Stomach smooth muscle (tissue), 2 donors: ENCODE data around the gene CNTNAP5.

Source experiments
- H3K27ac ChIP-seq: one replicate; pipeline ENCODE4 v1.7.0; 2013; ENCODE audit warnings: mild to moderate bottlenecking, low read length, inconsistent platforms
- H3K27me3 ChIP-seq, 2 donors: one replicate each; pipeline ENCODE4 v1.7.0; 2013; ENCODE audit warnings: low read length in 2 of 2; ENCODE audit not compliant: insufficient read depth in 2 of 2, control insufficient read depth in 1 of 2
- H3K36me3 ChIP-seq, 2 donors: one replicate each; pipeline ENCODE4 v1.7.0; 2013; ENCODE audit warnings: low read length in 2 of 2; ENCODE audit not compliant: control insufficient read depth in 2 of 2, insufficient read depth in 2 of 2
- H3K4me1 ChIP-seq: one replicate; pipeline ENCODE4 v1.7.0; 2013; ENCODE audit warnings: low read length; ENCODE audit not compliant: control insufficient read depth, insufficient read depth
- H3K4me3 ChIP-seq, 2 donors: one replicate each; pipeline ENCODE4 v1.7.0; 2013; ENCODE audit warnings: low read length in 2 of 2
- H3K9ac ChIP-seq, 2 donors: one replicate each; pipeline ENCODE4 v1.7.0; 2013; ENCODE audit warnings: low read length in 2 of 2, mild to moderate bottlenecking in 1 of 2
- H3K9me3 ChIP-seq, 2 donors: one replicate each; pipeline ENCODE4 v1.7.0; 2013; ENCODE audit warnings: low read length in 2 of 2; ENCODE audit not compliant: control insufficient read depth in 2 of 2
- donor health status: healthy.
- donor health status: Pancreatic carcinoma.

CNTNAP5 gene

DNA sequence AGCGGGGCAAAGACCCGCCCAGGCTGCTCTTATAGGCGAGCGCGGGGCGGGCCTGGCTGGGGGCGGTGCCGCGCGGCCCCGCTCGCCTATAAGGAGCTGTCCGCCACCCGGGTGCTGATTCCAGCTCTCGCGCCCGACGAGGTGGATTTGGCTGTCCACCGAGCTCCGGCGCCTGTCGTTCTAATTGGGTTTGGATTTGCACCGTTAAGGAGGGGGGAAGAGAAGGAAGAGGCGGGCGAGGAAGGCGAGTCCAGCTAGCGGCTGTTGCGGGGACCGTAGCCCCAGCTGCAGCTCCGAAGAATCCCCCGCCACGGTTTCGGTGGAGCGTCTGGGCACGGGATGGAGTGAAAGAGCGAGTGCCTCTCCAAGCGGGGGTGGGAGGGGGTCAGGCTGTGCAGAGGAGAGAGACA lies at the start of gene CNTNAP5:
CNTNAP5 (plus strand) TSS at position 117 of the 410 bp plus-strand sequence. CDS start 364 bp downstream, outside the sequence.
- Histone ChIP-seq H3K36me3 (no peaks in the 10 kb centered on the region), H3K9ac (no peak within 1 kb of the TSS), H3K9me3 (no peaks in the 10 kb centered on the region), H3K27me3 (peaks cover 21 to 24% of the 10 kb centered on the region in 2 donors), H3K27ac (no peak within 1 kb of the TSS), H3K4me3 (peak within 1 kb of the TSS in 1 of 2 donors; percentile 41), H3K4me1 (peaks cover 9% of the 10 kb centered on the region)

DNA sequence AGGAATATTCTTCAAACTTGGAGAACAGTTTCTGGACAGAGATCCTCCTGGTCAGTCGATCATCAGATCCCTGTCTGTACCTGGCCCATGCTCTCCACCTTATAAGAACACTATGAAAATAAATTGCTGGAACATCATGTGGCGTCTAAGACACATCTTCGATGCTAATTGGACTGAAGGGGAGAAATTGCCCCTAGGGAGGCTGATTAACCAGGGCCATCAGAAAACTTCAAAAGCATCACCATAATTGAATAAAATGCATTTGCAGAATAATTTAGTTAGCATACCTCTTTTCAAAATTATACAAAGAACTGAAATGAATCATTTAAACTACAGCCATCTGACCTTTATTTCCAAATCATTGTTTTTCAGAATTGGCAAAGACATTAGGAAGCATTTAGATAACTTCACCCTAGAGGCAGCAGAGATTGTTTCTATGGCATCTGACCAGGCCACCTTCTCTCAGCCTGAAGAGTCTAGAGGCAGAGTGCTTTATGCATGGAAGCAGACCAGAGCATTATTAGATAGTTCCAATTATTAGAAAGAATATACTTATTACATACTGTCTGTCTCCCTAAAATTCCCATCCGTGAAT lies 48.9 kb upstream of the CNTNAP5 start:
- Histone ChIP-seq H3K27ac (no peak overlapping the region), H3K27me3 (no peaks in the 10 kb centered on the region), H3K4me3 (no peak overlapping the region), H3K36me3 (no peaks in the 10 kb centered on the region), H3K9me3 (no peaks in the 10 kb centered on the region), H3K9ac (no peak overlapping the region), H3K4me1 (no peaks in the 10 kb centered on the region)

DNA sequence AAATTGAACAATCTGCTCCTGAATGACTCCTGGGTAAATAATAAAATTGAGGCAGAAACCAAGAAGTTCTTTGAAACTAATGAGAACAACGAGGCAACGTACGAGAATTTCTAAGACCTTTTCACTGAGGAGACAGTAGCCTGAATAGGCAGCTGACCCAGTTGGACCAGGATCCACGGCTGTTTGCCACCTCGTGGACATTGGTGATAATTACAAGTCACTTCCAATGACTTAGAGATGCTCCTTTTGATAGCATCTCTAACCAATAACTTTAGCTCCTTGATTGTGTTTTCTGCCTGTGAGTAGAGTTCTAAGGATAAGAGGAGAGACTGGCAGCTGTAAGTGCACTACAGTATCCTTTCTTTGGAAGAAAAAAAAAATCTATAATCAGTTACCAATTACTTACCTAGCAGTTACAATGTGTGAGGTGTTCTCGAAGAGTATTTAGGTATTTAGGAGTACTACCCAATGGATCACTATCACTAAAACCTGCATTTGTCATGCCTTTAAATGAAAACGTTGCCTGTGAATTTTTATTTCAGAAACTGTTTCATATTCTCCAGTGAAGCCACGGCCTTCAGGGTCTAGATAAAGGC lies 31.3 kb upstream of the CNTNAP5 start:
- Histone ChIP-seq H3K27me3 (no peaks in the 10 kb centered on the region), H3K4me1 (no peaks in the 10 kb centered on the region), H3K9ac (no peak overlapping the region)

DNA sequence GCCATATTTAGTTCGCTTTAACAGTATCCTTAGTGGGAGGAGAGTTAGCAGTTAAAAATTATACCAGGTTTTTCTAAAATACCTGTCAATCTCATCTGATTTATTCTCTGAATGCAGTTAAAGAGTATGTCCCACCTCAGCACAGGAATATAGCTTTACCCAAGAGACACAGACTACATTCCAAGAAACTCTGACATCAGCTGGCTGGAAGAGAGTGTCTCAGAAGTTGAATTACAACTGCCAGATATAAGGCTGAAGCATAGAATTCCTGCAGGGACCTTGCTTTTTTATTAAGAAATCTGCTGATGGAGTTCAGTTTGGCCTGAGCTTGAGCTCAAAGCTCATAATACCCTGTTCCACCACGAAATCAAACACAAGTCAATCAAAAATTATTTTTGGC lies 25.4 kb upstream of the CNTNAP5 start:
- H3K27me3 ChIP-seq = no peaks in the 10 kb centered on the region
- no peaks in the 10 kb centered on the region for H3K9me3 ChIP-seq
- H3K36me3 ChIP-seq = no peaks in the 10 kb centered on the region
- H3K4me1 ChIP-seq = no peaks in the 10 kb centered on the region
- no peak overlapping the region for H3K9ac ChIP-seq
- no peak overlapping the region for H3K27ac ChIP-seq
- no peak overlapping the region for H3K4me3 ChIP-seq

More for the DNA sequence above, 31.3 kb upstream of the CNTNAP5 start:
- H3K4me3 ChIP-seq = no peak overlapping the region
- H3K27ac ChIP-seq = no peak overlapping the region
- H3K36me3 ChIP-seq = no peaks in the 10 kb centered on the region
- H3K9me3 ChIP-seq = no peaks in the 10 kb centered on the region

DNA sequence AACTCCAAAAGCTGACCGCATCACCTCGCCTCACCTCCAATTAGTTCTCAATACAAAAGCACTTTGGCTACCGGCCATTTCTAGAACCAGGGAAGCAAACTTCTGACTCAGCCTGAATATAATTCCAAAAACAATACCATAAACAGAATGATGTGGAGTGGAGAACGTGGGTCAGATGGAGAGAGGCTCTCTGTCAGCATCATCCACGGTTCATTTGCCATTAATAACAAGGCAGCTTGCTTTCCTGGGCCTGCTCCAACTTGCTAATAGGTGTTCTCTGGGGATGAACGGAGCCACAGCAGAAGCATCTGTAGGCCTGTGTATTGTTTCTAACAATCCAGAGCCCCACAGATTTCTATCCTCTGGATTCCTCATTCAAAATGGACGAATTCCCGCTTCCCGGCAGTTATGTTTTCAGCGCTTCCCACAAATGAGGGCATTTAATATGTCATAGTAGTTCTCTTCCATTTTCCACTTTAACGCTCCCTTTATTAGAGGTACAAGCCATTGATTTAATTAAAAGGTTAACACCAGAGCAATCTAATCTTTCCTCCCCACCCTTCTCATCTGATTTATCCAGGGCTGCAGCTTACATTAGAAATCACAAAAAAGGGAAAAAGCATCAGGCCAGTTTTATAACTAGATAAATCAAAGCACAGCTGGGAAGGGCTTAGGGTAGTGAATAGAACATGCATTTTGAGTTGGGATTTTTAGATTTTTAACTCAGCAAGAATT lies 23.2 kb upstream of the CNTNAP5 start:
- Histone ChIP-seq H3K36me3 (no peaks in the 10 kb centered on the region), H3K9me3 (no peaks in the 10 kb centered on the region), H3K27me3 (no peaks in the 10 kb centered on the region), H3K4me3 (no peak overlapping the region), H3K4me1 (no peaks in the 10 kb centered on the region), H3K27ac (no peak overlapping the region), H3K9ac (no peak overlapping the region)

DNA sequence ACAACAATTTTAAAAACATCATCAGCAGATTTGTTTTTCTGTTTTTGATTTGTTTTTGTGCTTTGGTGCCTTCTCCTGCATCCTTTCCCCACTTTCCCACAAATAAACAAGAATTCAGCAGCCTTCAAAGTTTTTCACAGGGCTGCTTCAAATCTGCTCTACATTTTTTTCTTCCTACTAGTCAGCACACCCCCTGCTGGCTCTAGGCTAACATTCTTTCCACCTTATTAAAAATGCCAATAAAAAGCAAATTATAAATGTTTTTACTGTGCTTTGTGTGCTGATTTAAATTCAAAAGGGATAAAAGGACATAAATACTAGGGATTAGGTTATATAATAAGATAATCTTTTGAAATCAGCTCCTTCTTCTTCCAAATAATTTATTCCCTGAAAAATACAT lies 6.2 kb upstream of the CNTNAP5 start:
- no peaks in the 10 kb centered on the region for H3K4me1 ChIP-seq
- no peak overlapping the region for H3K9ac ChIP-seq
- no peaks in the 10 kb centered on the region for H3K9me3 ChIP-seq
- H3K36me3 ChIP-seq = no peaks in the 10 kb centered on the region
- no peak overlapping the region for H3K27ac ChIP-seq
- H3K27me3 ChIP-seq = peaks cover 5% of the 10 kb centered on the region in 2 donors
- H3K4me3 ChIP-seq = no peak overlapping the region

DNA sequence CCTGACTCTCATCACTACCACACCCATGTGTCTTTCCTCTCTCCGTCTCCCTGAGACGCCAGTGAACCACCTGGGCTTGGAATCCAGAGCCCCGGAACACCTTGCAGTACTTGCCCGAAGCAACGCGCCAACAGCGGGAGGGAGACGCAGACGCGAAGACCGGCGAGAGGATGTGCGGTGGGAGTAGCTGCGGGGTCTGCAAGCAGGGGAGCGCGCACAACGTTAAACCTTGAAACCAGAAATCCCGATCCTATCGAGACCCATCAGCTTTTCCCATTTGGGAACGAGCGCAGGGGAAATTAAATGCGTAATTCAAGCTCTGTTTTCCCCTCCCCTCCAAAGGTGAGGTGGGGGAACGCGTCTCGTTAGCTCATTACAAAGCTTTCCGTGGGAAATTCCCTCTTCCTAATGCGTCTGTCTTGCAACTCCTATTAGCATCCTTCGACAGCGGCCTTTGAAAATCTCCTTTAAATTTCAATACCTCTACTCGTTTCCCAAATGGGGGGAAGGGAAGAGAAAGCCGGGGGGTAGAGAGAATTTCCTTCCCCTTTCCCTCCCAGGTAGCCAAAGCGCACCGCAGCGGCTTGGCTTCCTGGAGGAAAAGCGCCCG lies 421 bp upstream of the CNTNAP5 start:
- H3K27ac ChIP-seq = no peak overlapping the region
- H3K36me3 ChIP-seq = no peaks in the 10 kb centered on the region
- H3K4me1 ChIP-seq = peaks cover 9% of the 10 kb centered on the region
- H3K4me3 ChIP-seq = peak overlapping the region in 1 of 2 donors; percentile 41
- no peaks in the 10 kb centered on the region for H3K9me3 ChIP-seq
- H3K9ac ChIP-seq = no peak overlapping the region
- H3K27me3 ChIP-seq = peaks cover 21 to 24% of the 10 kb centered on the region in 2 donors

DNA sequence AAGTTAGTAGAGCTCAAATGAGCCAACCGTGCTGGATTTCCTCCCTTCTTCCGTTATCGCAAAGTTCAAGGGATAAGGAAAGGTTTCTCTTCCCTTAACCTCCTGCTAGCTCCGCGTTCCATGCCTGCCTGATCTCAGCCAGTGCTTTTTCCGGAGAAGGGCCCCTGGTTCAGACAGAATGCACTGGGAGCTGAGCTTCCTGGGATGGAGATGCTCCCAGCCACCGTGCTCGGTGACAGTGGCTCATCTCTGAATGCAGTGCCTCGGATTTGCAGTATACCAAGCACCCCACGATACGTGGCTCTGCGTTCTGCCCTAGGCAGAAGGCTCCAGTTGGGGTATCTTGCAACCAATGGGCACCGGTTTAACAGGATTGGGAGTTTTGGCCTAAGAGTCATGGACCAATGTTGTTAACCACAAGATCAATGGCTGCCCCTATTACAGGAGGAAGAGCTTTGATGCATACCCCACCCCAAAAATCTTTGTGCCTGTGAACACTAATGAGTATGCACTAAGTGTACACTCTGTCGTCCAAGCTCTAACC lies 876 bp downstream of the CNTNAP5 start:
- Histone ChIP-seq H3K4me3 (no peak overlapping the region), H3K9me3 (no peaks in the 10 kb centered on the region), H3K27me3 (peaks cover 21 to 24% of the 10 kb centered on the region in 2 donors), H3K9ac (no peak overlapping the region), H3K36me3 (no peaks in the 10 kb centered on the region), H3K4me1 (peaks cover 9% of the 10 kb centered on the region), H3K27ac (no peak overlapping the region)

DNA sequence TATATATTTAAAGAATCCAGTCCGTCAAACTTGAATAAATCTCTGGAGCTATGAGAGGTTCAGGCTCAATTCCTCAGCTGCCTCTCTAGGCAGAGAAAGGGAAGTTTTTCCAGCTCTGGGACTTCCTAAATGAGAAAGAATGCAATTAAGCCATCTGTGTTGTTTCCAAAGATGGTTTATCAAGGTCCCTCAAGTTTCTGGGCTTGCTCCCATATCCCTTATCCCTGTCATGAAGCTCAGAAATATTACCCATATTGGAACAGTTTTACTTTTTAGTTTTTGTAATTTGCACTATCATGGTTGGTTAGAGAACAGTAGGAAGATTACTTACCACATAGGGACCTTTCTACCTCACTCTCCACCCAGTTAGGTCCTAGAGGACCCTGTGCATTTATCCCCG lies 1.4 kb downstream of the CNTNAP5 start:
- H3K4me1 ChIP-seq = peaks cover 9% of the 10 kb centered on the region
- no peak overlapping the region for H3K4me3 ChIP-seq
- H3K27me3 ChIP-seq = peaks cover 21 to 24% of the 10 kb centered on the region in 2 donors
- H3K9me3 ChIP-seq = no peaks in the 10 kb centered on the region
- no peaks in the 10 kb centered on the region for H3K36me3 ChIP-seq
- H3K9ac ChIP-seq = no peak overlapping the region
- H3K27ac ChIP-seq = no peak overlapping the region

DNA sequence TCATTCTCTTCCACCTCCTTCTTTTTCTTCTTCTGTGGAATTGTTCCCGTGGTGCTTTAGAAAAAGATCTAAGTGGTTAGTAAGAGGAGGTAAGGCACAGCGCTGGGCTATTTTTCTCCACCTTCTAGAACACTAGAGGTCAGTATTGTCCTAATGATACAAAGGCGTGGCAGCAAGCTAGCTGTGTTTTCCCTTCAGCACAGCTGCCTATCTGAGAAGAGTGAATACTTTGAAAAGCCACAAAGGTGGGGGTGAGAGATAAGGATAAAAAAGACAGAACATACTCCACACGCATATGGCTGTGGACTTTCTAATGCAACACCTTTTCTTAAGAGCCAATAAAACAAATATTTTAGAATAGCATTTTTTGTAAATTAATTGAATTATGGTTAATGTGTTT lies 2.1 kb downstream of the CNTNAP5 start:
- Histone ChIP-seq H3K4me3 (no peak overlapping the region), H3K9ac (no peak overlapping the region), H3K27ac (no peak overlapping the region), H3K36me3 (no peaks in the 10 kb centered on the region), H3K9me3 (no peaks in the 10 kb centered on the region), H3K27me3 (peaks cover 21 to 24% of the 10 kb centered on the region in 2 donors), H3K4me1 (peaks cover 9% of the 10 kb centered on the region)
